Measurements from ENCODE around the gene RFC2. TPM values are rescaled to one million over a fixed set of nuclear protein-coding genes. Genes with fewer than 3 reads are reported as not detected.
"Not testable (repeated sequence)": the region's sequence is repeated elsewhere in the genome, so short reads cannot be mapped to it uniquely, and the experiment has no call there.

Gene RFC2
- total RNA-seq, 1 donor from 2014 or later, result 19.6 TPM

GRCh38 chr7:74248156-74248555 lies 6.0 kb downstream of the RFC2 start:
- no peak for DNase-seq (ENCODE audit: low spot score)

GRCh38 chr7:74246497-74246896 lies 7.7 kb downstream of the RFC2 start:
- no peak for DNase-seq (ENCODE audit: low spot score)

GRCh38 chr7:74242122-74242443 lies 12.1 kb downstream of the RFC2 start:
- DNase-seq (ENCODE audit: low spot score), result no peak

GRCh38 chr7:74240482-74240881 lies 13.7 kb downstream of the RFC2 start:
- DNase-seq (ENCODE audit: low spot score), result peak; percentile 86

- DNase-seq (ENCODE audit: low spot score), result no peak
Measured at GRCh38 chr7:74236284-74236683, 17.9 kb downstream of the RFC2 start.

GRCh38 chr7:74235518-74236268 lies 18.5 kb downstream of the RFC2 start:
- DNase-seq (ENCODE audit: low spot score), result no peak

GRCh38 chr7:74233655-74234285 lies 20.4 kb downstream of the RFC2 start:
- no peak for DNase-seq (ENCODE audit: low spot score)

GRCh38 chr7:74231232-74231590 lies 23.0 kb downstream of the RFC2 start:
- DNase-seq (ENCODE audit: low spot score), result no peak

- no peak for DNase-seq (ENCODE audit: low spot score)
Measured at GRCh38 chr7:74230446-74231231, 23.6 kb downstream of the RFC2 start.

GRCh38 chr7:74228951-74229900 lies 25.0 kb downstream of the RFC2 start:
- DNase-seq (ENCODE audit: low spot score), result no peak

GRCh38 chr7:74226633-74227032 lies 27.6 kb downstream of the RFC2 start:
- no peak for DNase-seq (ENCODE audit: low spot score)

- no peak for DNase-seq (ENCODE audit: low spot score)
Measured at GRCh38 chr7:74225400-74225799, 28.8 kb downstream of the RFC2 start.

GRCh38 chr7:74224907-74225306 lies 29.3 kb downstream of the RFC2 start:
- not testable (repeated sequence) for DNase-seq (ENCODE audit: low spot score)

GRCh38 chr7:74224511-74224832 lies 29.7 kb downstream of the RFC2 start:
- DNase-seq (ENCODE audit: low spot score), result no peak

GRCh38 chr7:74223711-74224510 lies 30.3 kb downstream of the RFC2 start:
- DNase-seq (ENCODE audit: low spot score), result no peak

GRCh38 chr7:74222851-74223710 lies 31.1 kb downstream of the RFC2 start:
- no peak for DNase-seq (ENCODE audit: low spot score)

- no peak for DNase-seq (ENCODE audit: low spot score)
Measured at GRCh38 chr7:74221713-74222112, 32.5 kb downstream of the RFC2 start.

GRCh38 chr7:74220229-74220628 lies 34.0 kb downstream of the RFC2 start:
- DNase-seq (ENCODE audit: low spot score), result no peak

GRCh38 chr7:74219416-74219815 lies 34.8 kb downstream of the RFC2 start:
- no peak for DNase-seq (ENCODE audit: low spot score)

GRCh38 chr7:74218343-74218698 lies 35.9 kb downstream of the RFC2 start:
- no peak for DNase-seq (ENCODE audit: low spot score)
